ENCODE data around the gene SETDB1. TPM values are rescaled to one million over a fixed set of nuclear protein-coding genes. Genes with fewer than 3 reads are reported as not detected.
A peak's percentile ranks its signal among the peaks of the same experiment; 100 is the strongest.

The SETDB1 gene
- total and polyA plus RNA-seq, 2 of the 8 experiments (the other 6 are each of a cell fraction or from before 2014, with no cell fraction given): 27.5 to 48.8 TPM

GRCh38 chr1:150979092-150980056, 53.2 kb downstream of the SETDB1 start (continued):
- TF ChIP-seq CHD7 (IDR thresholded peaks at IDR 0.05; ENCODE audit: insufficient replicate concordance, low read length) (no peak), YY1 (IDR thresholded peaks at IDR 0.05; ENCODE audit: low read depth, low read length) (peak; percentile 53; the same call in 1 of the 2 replicates), USF2 (IDR thresholded peaks at IDR 0.05; ENCODE audit: low read length) (no peak), KDM1A (IDR thresholded peaks at IDR 0.05; ENCODE audit: borderline replicate concordance, low read length) (no peak; the same call in 1 of the 2 replicates), ATF3 (IDR thresholded peaks at IDR 0.05; ENCODE audit: insufficient read depth, low read depth, low read length) (peak; percentile 85), MAX (IDR thresholded peaks at IDR 0.05) (no peak), TAF1 (IDR thresholded peaks at IDR 0.05; ENCODE audit: low read depth, low read length) (no peak)

All from H1 (cell line).